ENCODE data around the gene ARFGEF3. TPM values are rescaled to one million over a fixed set of nuclear protein-coding genes. Genes with fewer than 3 reads are reported as not detected.

The ARFGEF3 gene
- total and polyA plus RNA-seq, 2 donors, result 0.19 to 0.21 TPM

DNA sequence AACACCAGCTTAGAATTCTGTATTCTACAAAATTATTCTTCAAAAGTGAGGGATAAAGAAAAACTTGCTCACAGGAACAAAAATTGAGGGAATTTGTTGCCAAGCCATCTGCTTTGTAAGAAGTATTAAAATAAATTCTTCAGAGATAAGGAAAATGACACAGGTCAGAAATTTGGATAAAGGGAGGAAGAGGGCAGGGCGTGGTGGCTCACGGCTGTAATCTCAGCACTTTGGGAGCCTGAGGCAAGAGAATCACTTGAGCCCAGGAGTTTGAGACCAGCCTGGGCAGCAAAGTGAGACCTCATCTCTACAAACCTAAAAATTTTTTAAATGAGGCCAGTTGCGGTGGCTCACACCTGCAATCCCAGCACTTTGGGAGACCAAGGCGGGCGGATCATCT, 227.8 kb downstream of the ARFGEF3 start:
- Histone ChIP-seq H3K4me1 (ENCODE audit: control insufficient read depth in 2 of 2, insufficient read depth in 2 of 2, low read length in 2 of 2) (no peaks in the 10 kb centered on the region), H3K9me3 (ENCODE audit: control insufficient read depth in 2 of 2, insufficient read depth in 1 of 2, low read length in 1 of 2) (no peaks in the 10 kb centered on the region), H3K27ac (ENCODE audit: low read depth in 1 of 2, low read length in 1 of 2) (no peak overlapping the region), H3K27me3 (ENCODE audit: control insufficient read depth in 2 of 2, insufficient read depth in 1 of 2, low read length in 1 of 2) (no peaks in the 10 kb centered on the region), H3K36me3 (ENCODE audit: control insufficient read depth in 2 of 2, insufficient read depth in 2 of 2, low read length in 1 of 2) (no peaks in the 10 kb centered on the region), H3K4me3 (ENCODE audit: low read length in 2 of 2) (no peak overlapping the region)
- 97% methylated on average over 5 of the region's 5 CpGs for WGBS
- no peak for DNase-seq (ENCODE audit: low read depth in 6 of 9, low spot score in 9 of 9)

Other genes starting within 250 kb of the ARFGEF3 start
- gene PERP, start 54.5 kb upstream of the ARFGEF3 start, total RNA-seq, result 8.4 TPM
- gene PERP, start 54.5 kb upstream of the ARFGEF3 start, polyA plus RNA-seq, result 182 TPM
- gene PBOV1, start 56.6 kb downstream of the ARFGEF3 start, total RNA-seq, result not detected
- not detected for gene PBOV1, start 56.6 kb downstream of the ARFGEF3 start, polyA plus RNA-seq
- not detected for gene SMIM28, start 216.0 kb downstream of the ARFGEF3 start, total RNA-seq
- not detected for gene SMIM28, start 216.0 kb downstream of the ARFGEF3 start, polyA plus RNA-seq
- 41.7 TPM for gene HEBP2, start 242.3 kb downstream of the ARFGEF3 start, total RNA-seq
- 26.0 TPM for gene HEBP2, start 242.3 kb downstream of the ARFGEF3 start, polyA plus RNA-seq